ENCODE results near the gene CABLES1.
A peak's percentile ranks its signal among the peaks of the same experiment; 100 is the strongest.

Gene CABLES1

GRCh38 chr18:23189099-23189498 lies 53.8 kb downstream of the CABLES1 start:
- Histone ChIP-seq H3K4me1 (ENCODE audit: control insufficient read depth, insufficient read depth, low read length) (peaks cover 1% of the 10 kb centered on the region; the same call in 1 of the 2 replicates), H3K4me3 (ENCODE audit: low read depth, low read length) (no peak overlapping the region), H3K36me3 (ENCODE audit: control insufficient read depth in 2 of 2, insufficient read depth in 1 of 2, low read length in 2 of 2) (peaks cover 0 to 4% of the 10 kb centered on the region in 2 experiments; a peak in 1 of 3 replicates), H3K27ac (ENCODE audit: extremely low read depth, low read depth, low read length) (no peak overlapping the region), H3K9me3 (ENCODE audit: control insufficient read depth, insufficient read depth, low read depth, low read length) (no peaks in the 10 kb centered on the region)
- TF ChIP-seq ZIC2 (tag by site-specific recombination; IDR thresholded peaks at IDR 0.05) (peak; percentile 69), YY2 (tag by site-specific recombination; IDR thresholded peaks at IDR 0.05) (no peak), ZNF645 (tag by site-specific recombination; IDR thresholded peaks at IDR 0.05) (no peak), GLIS1 (tag by site-specific recombination; IDR thresholded peaks at IDR 0.05) (peak; percentile 93), ZNF138 (tag by site-specific recombination; IDR thresholded peaks at IDR 0.05; ENCODE audit: borderline replicate concordance) (no peak), ZNF629 (tag by site-specific recombination; IDR thresholded peaks at IDR 0.05) (no peak)
- CTCF ChIA-PET, result interaction anchor here (0.7 kb wide), 1 partner anchor 259 kb away, joined by 3 read pairs; no protein-coding TSS in a partner anchor
- POLR2A ChIA-PET, result no interaction called here

- Histone ChIP-seq H3K4me1 (ENCODE audit: control insufficient read depth, insufficient read depth, low read length) (peaks cover 2% of the 10 kb centered on the region; the same call in 1 of the 2 replicates), H3K27ac (ENCODE audit: extremely low read depth, low read depth, low read length) (no peak overlapping the region), H3K4me3 (ENCODE audit: low read depth, low read length) (no peak overlapping the region), H3K9me3 (ENCODE audit: control insufficient read depth, insufficient read depth, low read depth, low read length) (no peaks in the 10 kb centered on the region), H3K36me3 (ENCODE audit: control insufficient read depth in 2 of 2, insufficient read depth in 1 of 2, low read length in 2 of 2) (peaks cover 0 to 4% of the 10 kb centered on the region in 2 experiments; a peak in 1 of 3 replicates)
- ChIA-PET CTCF (interaction anchor here (0.5 to 0.7 kb wide), 2 partner anchors 12 to 259 kb away, joined by 3 read pairs; no protein-coding TSS in a partner anchor), POLR2A (no interaction called here)
- TF ChIP-seq, protein P1, sequence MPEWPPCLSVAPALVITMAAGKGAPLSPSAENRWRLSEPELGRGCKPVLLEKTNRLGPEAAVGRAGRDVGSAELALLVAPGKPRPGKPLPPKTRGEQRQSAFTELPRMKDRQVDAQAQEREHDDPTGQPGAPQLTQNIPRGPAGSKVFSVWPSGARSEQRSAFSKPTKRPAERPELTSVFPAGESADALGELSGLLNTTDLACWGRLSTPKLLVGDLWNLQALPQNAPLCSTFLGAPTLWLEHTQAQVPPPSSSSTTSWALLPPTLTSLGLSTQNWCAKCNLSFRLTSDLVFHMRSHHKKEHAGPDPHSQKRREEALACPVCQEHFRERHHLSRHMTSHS (tag by site-specific recombination; IDR thresholded peaks at IDR 0.05), result no peak
- no peak for TF ChIP-seq ZNF610 (tag by site-specific recombination; IDR thresholded peaks at IDR 0.05; ENCODE audit: borderline replicate concordance)
- TF ChIP-seq KLF7 (tag by site-specific recombination; IDR thresholded peaks at IDR 0.05; ENCODE audit: borderline replicate concordance), result no peak
- no peak for TF ChIP-seq GLI4 (tag by site-specific recombination; IDR thresholded peaks at IDR 0.05)
- no peak for TF ChIP-seq ZNF10 (tag by site-specific recombination; IDR thresholded peaks at IDR 0.05)
- TF ChIP-seq HOXD13 (CRISPR knock-in tag; IDR thresholded peaks at IDR 0.05; ENCODE audit: borderline replicate concordance), result no peak
- no peak for TF ChIP-seq GLI2 (tag by site-specific recombination; IDR thresholded peaks at IDR 0.05; ENCODE audit: borderline replicate concordance, low read depth)
- no peak for TF ChIP-seq ZNF366 (tag by site-specific recombination; conservative IDR thresholded peaks at IDR 0.05)
- no peak for TF ChIP-seq SCRT2 (tag by site-specific recombination; IDR thresholded peaks at IDR 0.05)
- no peak for TF ChIP-seq ZBTB20 (tag by site-specific recombination; IDR thresholded peaks at IDR 0.05)
- no peak for TF ChIP-seq TRIM28 (IDR thresholded peaks at IDR 0.05; ENCODE audit: borderline replicate concordance, low read length)
These were observed 54.7 kb downstream of the CABLES1 start for GRCh38 chr18:23189768-23190661.

DNA sequence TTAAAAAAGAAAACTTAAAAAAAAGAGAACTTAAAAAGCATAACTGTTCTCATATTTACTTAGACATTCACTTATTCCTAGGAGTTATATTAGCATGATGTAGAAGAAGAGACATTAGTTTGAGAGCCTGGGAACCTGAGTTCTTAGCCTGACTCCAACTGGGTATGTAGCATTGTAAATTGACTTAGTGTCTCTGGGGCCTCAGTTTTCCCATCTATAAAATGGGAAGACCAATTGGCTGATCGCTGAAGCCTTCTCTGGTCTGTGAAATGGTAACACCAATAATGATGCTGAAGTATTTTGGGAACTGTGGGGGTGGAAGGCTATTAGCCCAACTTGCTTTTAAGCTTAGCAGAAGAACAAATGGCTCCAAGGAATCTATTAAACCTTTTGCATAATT lies 55.9 kb downstream of the CABLES1 start:
- Histone ChIP-seq H3K36me3 (ENCODE audit: control insufficient read depth in 2 of 2, insufficient read depth in 1 of 2, low read length in 2 of 2) (peaks cover 0 to 4% of the 10 kb centered on the region in 2 experiments; a peak in 1 of 3 replicates), H3K27ac (ENCODE audit: extremely low read depth, low read depth, low read length) (no peak overlapping the region), H3K9me3 (ENCODE audit: control insufficient read depth, insufficient read depth, low read depth, low read length) (no peaks in the 10 kb centered on the region), H3K4me1 (ENCODE audit: control insufficient read depth, insufficient read depth, low read length) (peaks cover 2% of the 10 kb centered on the region; the same call in 1 of the 2 replicates), H3K4me3 (ENCODE audit: low read depth, low read length) (no peak overlapping the region)
- ChIA-PET POLR2A (interaction anchor here (0.8 kb wide), 1 partner anchor 50 kb away, joined by 3 read pairs; no protein-coding TSS in a partner anchor), CTCF (interaction anchor here (3.4 kb wide), 1 partner anchor 16 kb away, joined by 21 read pairs; no protein-coding TSS in a partner anchor)
- TF ChIP-seq ZFP69B (tag by site-specific recombination; IDR thresholded peaks at IDR 0.05), result no peak
- no peak for TF ChIP-seq ZNF433 (tag by site-specific recombination; IDR thresholded peaks at IDR 0.05; ENCODE audit: low read depth)
- TF ChIP-seq ZNF621 (tag by site-specific recombination; IDR thresholded peaks at IDR 0.05), result no peak
- no peak for TF ChIP-seq ZNF530 (tag by site-specific recombination; IDR thresholded peaks at IDR 0.05; ENCODE audit: low read depth)
